CD14-positive monocyte (primary cell): ENCODE measurements around the gene RIMOC1. TPM values are rescaled to one million over a fixed set of nuclear protein-coding genes. Genes with fewer than 3 reads are reported as not detected.

Experiments
- DNase-seq, 3 donors: peaks; one replicate each; pipeline ENCODE4 v3.0.0-alpha.2; 2011 to 2022
- H2AFZ ChIP-seq: 2 replicates; pipeline ENCODE4 v1.6.0; 2012; ENCODE audit warnings: mild to moderate bottlenecking, low read depth, low read length, inconsistent platforms; ENCODE audit not compliant: insufficient read depth, poor library complexity, severe bottlenecking
- H3K27ac ChIP-seq, 2 donors: 1 replicate in 1 of 2; 2 replicates in 1 of 2; pipeline ENCODE4 v1.5.1; 2012 to 2013; ENCODE audit warnings: low read length in 2 of 2, control low read depth in 1 of 2, inconsistent platforms in 1 of 2, low read depth in 1 of 2, mild to moderate bottlenecking in 1 of 2
- H3K27me3 ChIP-seq, 2 donors: one replicate each; pipeline versions ENCODE4 v1.6.0 to v1.6.1; 2011 to 2013; ENCODE audit warnings: low read length in 2 of 2; ENCODE audit not compliant: control insufficient read depth in 2 of 2, insufficient read depth in 2 of 2
- H3K36me3 ChIP-seq, 2 donors: replicated peaks in 1 of 2; 1 replicate in 1 of 2; 2 replicates in 1 of 2; pipeline versions ENCODE4 v1.5.1 to v1.6.1; 2012 to 2013; ENCODE audit warnings: low read length in 2 of 2, control low read depth in 1 of 2, inconsistent platforms in 1 of 2, mild to moderate bottlenecking in 1 of 2; ENCODE audit not compliant: insufficient read depth in 2 of 2, control insufficient read depth in 1 of 2
- H3K4me1 ChIP-seq, 2 donors: 1 replicate in 1 of 2; 2 replicates in 1 of 2; pipeline versions ENCODE4 v1.5.1 to v1.6.1; 2012 to 2013; ENCODE audit warnings: low read length in 2 of 2, control low read depth in 1 of 2, inconsistent platforms in 1 of 2, mild to moderate bottlenecking in 1 of 2, moderate library complexity in 1 of 2; ENCODE audit not compliant: insufficient read depth in 2 of 2, control insufficient read depth in 1 of 2
- H3K4me2 ChIP-seq: replicated peaks from 2 replicates; pipeline ENCODE3; 2012; ENCODE audit warnings: low read length, moderate library complexity, mild to moderate bottlenecking; ENCODE audit not compliant: poor library complexity, severe bottlenecking; ENCODE audit errors: extremely low read depth
- H3K4me3 ChIP-seq, 3 experiments: fragments of 200-600 bp in 1 of 3; sonication (generic) in 1 of 3; replicated peaks in 1 of 3; 1 replicate in 2 of 3; 2 replicates in 1 of 3; pipeline ENCODE4 v1.5.1; 2011 to 2013; ENCODE audit warnings: low read length in 3 of 3, mild to moderate bottlenecking in 3 of 3, control low read depth in 2 of 3, low read depth in 2 of 3, inconsistent platforms in 1 of 3, moderate library complexity in 1 of 3
- H3K79me2 ChIP-seq: 2 replicates; pipeline ENCODE4 v1.6.0; 2012; ENCODE audit warnings: mild to moderate bottlenecking, control low read depth, inconsistent platforms, low read length, moderate library complexity; ENCODE audit not compliant: insufficient read depth
- H3K9ac ChIP-seq: 2 replicates; pipeline ENCODE4 v1.6.0; 2017; ENCODE audit warnings: low read length, mild to moderate bottlenecking; ENCODE audit not compliant: insufficient read depth, poor library complexity, severe bottlenecking
- H3K9me3 ChIP-seq, 2 donors: replicated peaks in 1 of 2; 1 replicate in 1 of 2; 2 replicates in 1 of 2; pipeline versions ENCODE4 v1.5.1 to v1.6.1; 2012 to 2013; ENCODE audit warnings: low read length in 2 of 2, control low read depth in 1 of 2; ENCODE audit not compliant: control insufficient read depth in 1 of 2, insufficient read depth in 1 of 2
- H4K20me1 ChIP-seq: 2 replicates; pipeline ENCODE4 v1.6.0; 2012; ENCODE audit warnings: mild to moderate bottlenecking, low read length, control low read depth, moderate library complexity; ENCODE audit not compliant: insufficient read depth
- H3K27ac Mint-ChIP-seq, 7 donors: one replicate each; pipeline ENCODE4 v1.8.0; 2020; ENCODE audit warnings: mild to moderate bottlenecking in 7 of 7, mixed read lengths in 7 of 7, moderate library complexity in 6 of 7, inconsistent platforms in 2 of 7
- H3K27me3 Mint-ChIP-seq, 3 donors: one replicate each; pipeline ENCODE4 v1.8.0; 2021 to 2022; ENCODE audit warnings: low read depth in 3 of 3, mild to moderate bottlenecking in 3 of 3, mixed read lengths in 3 of 3, moderate library complexity in 3 of 3, inconsistent platforms in 1 of 3
- H3K36me3 Mint-ChIP-seq, 2 donors: one replicate each; pipeline ENCODE4 v1.8.0; 2020; ENCODE audit warnings: mixed read lengths in 2 of 2, inconsistent platforms in 1 of 2, mild to moderate bottlenecking in 1 of 2
- H3K4me1 Mint-ChIP-seq: one replicate; pipeline ENCODE4 v1.8.0; 2020; ENCODE audit warnings: mild to moderate bottlenecking, mixed read lengths
- H3K4me3 Mint-ChIP-seq, 2 donors: one replicate each; pipeline ENCODE4 v1.8.0; 2020; ENCODE audit warnings: mild to moderate bottlenecking in 2 of 2, mixed read lengths in 2 of 2, moderate library complexity in 1 of 2
- H3K9me3 Mint-ChIP-seq, 7 donors: one replicate each; pipeline ENCODE4 v1.8.0; 2020 to 2022; ENCODE audit warnings: mixed read lengths in 7 of 7, mild to moderate bottlenecking in 6 of 7, moderate library complexity in 6 of 7, inconsistent platforms in 2 of 7
- WGBS: methylation state at CpG from one replicate; pipeline ENCODE4 v1.1.5; 2013; ENCODE audit warnings: missing lambda C conversion rate; ENCODE audit not compliant: insufficient coverage; 5-methylcytosine and 5-hydroxymethylcytosine counted together
- intact Hi-C, 2 donors: fragments of 100-400 bp; cut with micrococcal nuclease; formaldehyde crosslinking; loops; one replicate each; pipeline versions ENCODE4 v1.15.0 to v1.15.1; 2023
- polyA plus RNA-seq, 3 donors: library from polyadenylated mRNA; depleted of rRNA in 1 of 3; unstranded in 2 of 3; stranded (reverse) in 1 of 3; fragments of 300-500 nt in 2 of 3; fragments of >200 nt in 1 of 3; fragmentation: Illumina TruSeq in 2 of 3; gene quantifications; 1 replicate in 2 of 3; 2 replicates in 1 of 3; pipeline ENCODE4 v1.2.3, GENCODE V29; 2012 to 2021
- TF ChIP-seq, protein P1 (sequence below): fragments of 200-600 bp; IDR thresholded peaks from one replicate; pipeline ENCODE4 v1.8.0; 2022; ENCODE audit warnings: antibody characterized with exemption, mild to moderate bottlenecking

Gene RIMOC1
- polyA plus RNA-seq, 3 donors = 4.6 to 15.3 (median 11.2) TPM

DNA sequence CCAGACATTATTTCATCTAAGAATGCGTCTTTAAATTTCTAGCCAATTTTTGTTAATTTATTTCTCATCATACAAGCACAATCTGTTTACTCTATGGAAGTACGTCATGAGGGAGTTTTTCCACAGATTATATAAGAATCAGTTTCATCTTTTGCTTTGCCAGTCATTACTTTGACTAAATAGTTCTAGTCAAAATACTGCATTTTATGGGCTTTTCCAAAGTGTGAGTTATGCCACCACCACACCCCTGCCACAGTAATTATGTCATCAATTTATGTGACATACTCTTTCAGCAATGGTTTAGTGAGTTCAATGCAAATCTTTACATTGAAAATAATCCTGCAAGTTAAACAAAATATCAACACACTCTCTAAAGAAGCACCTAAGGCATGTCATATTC lies 2.0 kb downstream of the RIMOC1 start:
- peaks cover 33% of the 10 kb centered on the region for H3K4me1 Mint-ChIP-seq
- H3K4me3 ChIP-seq = no peak overlapping the region
- H3K27me3 Mint-ChIP-seq = peaks cover 2 to 5% (median 4%) of the 10 kb centered on the region in 3 donors
- intact Hi-C loops = loop anchor here in 1 of 2 donors (5.0 to 10.0 kb wide), 2 partner anchors 1071 to 1201 kb away; partner anchors contain the start of gene RPL37
- no peaks in the 10 kb centered on the region for H3K27me3 ChIP-seq
- no peak overlapping the region for H3K27ac ChIP-seq
- no peaks in the 10 kb centered on the region for H4K20me1 ChIP-seq
- DNase-seq = no peak
- no peak overlapping the region for H3K9ac ChIP-seq
- H3K79me2 ChIP-seq = peaks cover 39% of the 10 kb centered on the region
- H3K27ac Mint-ChIP-seq = no peak overlapping the region
- H3K36me3 ChIP-seq = peaks cover 35 to 37% of the 10 kb centered on the region in 2 donors
- peaks cover 18 to 20% of the 10 kb centered on the region in 2 donors for H3K4me1 ChIP-seq
- H3K4me2 ChIP-seq = no peak overlapping the region
- no CpG with 5 or more reads among the region's 2 CpGs for WGBS
- no peaks in the 10 kb centered on the region for H3K9me3 ChIP-seq
- H2AFZ ChIP-seq = no peak overlapping the region
- no peak overlapping the region for H3K4me3 Mint-ChIP-seq
- H3K9me3 Mint-ChIP-seq = peaks cover 0 to 2% (median 0%) of the 10 kb centered on the region in 7 donors
- TF ChIP-seq, protein P1, sequence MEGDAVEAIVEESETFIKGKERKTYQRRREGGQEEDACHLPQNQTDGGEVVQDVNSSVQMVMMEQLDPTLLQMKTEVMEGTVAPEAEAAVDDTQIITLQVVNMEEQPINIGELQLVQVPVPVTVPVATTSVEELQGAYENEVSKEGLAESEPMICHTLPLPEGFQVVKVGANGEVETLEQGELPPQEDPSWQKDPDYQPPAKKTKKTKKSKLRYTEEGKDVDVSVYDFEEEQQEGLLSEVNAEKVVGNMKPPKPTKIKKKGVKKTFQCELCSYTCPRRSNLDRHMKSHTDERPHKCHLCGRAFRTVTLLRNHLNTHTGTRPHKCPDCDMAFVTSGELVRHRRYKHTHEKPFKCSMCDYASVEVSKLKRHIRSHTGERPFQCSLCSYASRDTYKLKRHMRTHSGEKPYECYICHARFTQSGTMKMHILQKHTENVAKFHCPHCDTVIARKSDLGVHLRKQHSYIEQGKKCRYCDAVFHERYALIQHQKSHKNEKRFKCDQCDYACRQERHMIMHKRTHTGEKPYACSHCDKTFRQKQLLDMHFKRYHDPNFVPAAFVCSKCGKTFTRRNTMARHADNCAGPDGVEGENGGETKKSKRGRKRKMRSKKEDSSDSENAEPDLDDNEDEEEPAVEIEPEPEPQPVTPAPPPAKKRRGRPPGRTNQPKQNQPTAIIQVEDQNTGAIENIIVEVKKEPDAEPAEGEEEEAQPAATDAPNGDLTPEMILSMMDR = no peak
- peaks cover 36% of the 10 kb centered on the region in 2 donors for H3K36me3 Mint-ChIP-seq

DNA sequence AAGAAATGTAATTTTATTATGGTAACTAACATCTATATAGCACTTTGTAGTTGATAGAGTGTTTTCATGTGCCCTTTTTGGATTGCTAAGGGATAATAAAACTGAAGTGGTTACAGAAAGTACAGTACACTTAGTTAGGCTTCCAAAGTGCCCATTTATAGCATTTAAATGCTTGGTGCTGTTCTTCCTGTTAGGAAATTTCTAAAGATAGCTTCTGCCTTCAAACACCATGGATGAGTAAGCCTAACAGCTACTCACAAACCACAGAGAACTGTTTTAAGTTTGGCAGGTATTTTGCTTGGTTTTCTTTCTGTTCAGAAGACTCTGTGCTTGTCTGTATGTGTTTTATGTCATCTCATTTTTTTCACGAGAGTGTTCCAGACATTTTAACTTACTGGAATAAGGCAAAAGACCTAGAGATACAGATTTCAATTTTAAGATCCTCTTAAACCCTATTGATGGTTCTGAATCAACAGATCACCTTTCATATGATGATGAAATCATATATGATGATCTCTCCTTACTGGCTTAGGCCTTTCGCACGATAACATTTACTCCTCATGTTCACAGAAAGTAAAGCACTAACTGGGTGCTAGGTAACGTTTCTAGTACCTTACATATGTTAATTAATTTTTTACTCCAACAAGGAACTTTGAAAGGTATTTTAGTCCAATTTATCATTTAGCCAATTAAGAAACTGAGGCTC lies 4.4 kb downstream of the RIMOC1 start:
- H3K9me3 ChIP-seq = no peaks in the 10 kb centered on the region
- peaks cover 30% of the 10 kb centered on the region for H3K4me1 Mint-ChIP-seq
- no peak overlapping the region for H3K4me2 ChIP-seq
- no CpG with 5 or more reads among the region's 4 CpGs for WGBS
- H4K20me1 ChIP-seq = no peaks in the 10 kb centered on the region
- H3K4me1 ChIP-seq = peaks cover 14 to 16% of the 10 kb centered on the region in 2 donors
- peaks cover 0 to 2% (median 0%) of the 10 kb centered on the region in 7 donors for H3K9me3 Mint-ChIP-seq
- H3K36me3 Mint-ChIP-seq = peaks cover 55 to 59% of the 10 kb centered on the region in 2 donors
- H3K27me3 ChIP-seq = no peaks in the 10 kb centered on the region
- H3K4me3 ChIP-seq = no peak overlapping the region
- H3K27me3 Mint-ChIP-seq = no peaks in the 10 kb centered on the region
- H3K9ac ChIP-seq = no peak overlapping the region
- H3K27ac ChIP-seq = no peak overlapping the region
- H3K27ac Mint-ChIP-seq = no peak overlapping the region
- no peak overlapping the region for H3K4me3 Mint-ChIP-seq
- peaks cover 58 to 61% of the 10 kb centered on the region in 2 donors for H3K36me3 ChIP-seq
- H2AFZ ChIP-seq = no peak overlapping the region
- no peak for DNase-seq
- H3K79me2 ChIP-seq = peaks cover 39% of the 10 kb centered on the region
- TF ChIP-seq, protein P1 = no peak
- intact Hi-C loops = loop anchor here in 1 of 2 donors (5.0 to 10.0 kb wide), 2 partner anchors 1074 to 1199 kb away; partner anchors contain the start of gene RPL37
